Suprapubic skin (tissue), 3 donors: Measurements from ENCODE around the gene ZNF12.

Experiments used
- CTCF ChIP-seq, 2 donors: fragments of 200-600 bp in 1 of 2; fragments of 450-650 bp in 1 of 2; sonication (generic) in 1 of 2; IDR thresholded peaks; one replicate each; pipeline ENCODE4 v1.5.1; 2016 to 2019; ENCODE audit warnings: antibody characterized with exemption in 2 of 2, mild to moderate bottlenecking in 1 of 2, moderate library complexity in 1 of 2
- EP300 ChIP-seq: sonication (generic); formaldehyde crosslinking; IDR thresholded peaks from one replicate; pipeline ENCODE4 v1.6.1; 2017; ENCODE audit warnings: antibody characterized with exemption
- POLR2A ChIP-seq, 2 donors: fragments of 450-650 bp; IDR thresholded peaks; one replicate each; pipeline ENCODE4 v1.6.1; 2017; ENCODE audit warnings: antibody characterized with exemption in 2 of 2, mild to moderate bottlenecking in 2 of 2, moderate library complexity in 2 of 2

- TF ChIP-seq CTCF (IDR thresholded peaks at IDR 0.05) (no peak), EP300 (no peak), POLR2A (IDR thresholded peaks at IDR 0.05) (no peak)
Measured at GRCh38 chr7:6650086-6650485, 56.7 kb downstream of the ZNF12 start.
